GM19324 (cell line): Measurements from ENCODE around the gene RALGAPA1.
"Not testable (repeated sequence)": the region's sequence is repeated elsewhere in the genome, so short reads cannot be mapped to it uniquely, and the experiment has no call there.

Experiments
- ATAC-seq: cut with Tn5 transposase; IDR thresholded peaks from one replicate; pipeline ENCODE4 v1.9.1; 2021; ENCODE audit warnings: mild to moderate bottlenecking, moderate library complexity; ENCODE audit not compliant: unreplicated experiment, low FRiP score

Gene RALGAPA1

DNA sequence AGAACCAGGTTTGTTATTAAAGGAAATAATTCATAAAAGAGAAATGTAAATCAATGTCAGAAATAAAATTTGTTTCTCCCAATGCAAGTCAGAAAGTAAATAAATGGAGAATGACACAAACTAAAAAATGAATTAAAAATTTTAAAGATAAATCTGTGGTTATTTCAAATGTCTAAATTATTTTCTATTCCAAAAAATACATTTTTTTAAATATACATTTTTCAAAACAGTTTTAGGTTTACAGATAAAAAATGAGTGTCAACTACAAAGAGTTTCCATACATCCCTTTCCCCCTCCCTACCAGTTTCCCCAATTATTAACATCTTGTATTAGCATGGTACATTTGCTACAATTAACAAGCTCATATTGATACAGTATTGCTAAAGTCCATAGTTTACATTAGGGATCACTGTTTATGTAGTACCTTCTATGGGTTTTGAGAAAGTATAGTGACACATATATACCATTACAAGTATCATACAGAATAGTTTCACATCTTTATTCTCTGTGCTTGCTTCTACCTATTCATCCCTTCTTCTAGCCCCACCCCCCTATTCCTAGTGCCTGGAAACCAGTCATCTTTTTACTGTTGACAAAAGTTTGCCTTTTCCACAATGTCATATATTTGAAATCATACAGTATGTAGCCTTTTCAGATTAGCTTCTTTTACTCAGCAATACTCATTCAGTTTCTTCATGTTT lies 104.2 kb downstream of the RALGAPA1 start:
- no peak for ATAC-seq

DNA sequence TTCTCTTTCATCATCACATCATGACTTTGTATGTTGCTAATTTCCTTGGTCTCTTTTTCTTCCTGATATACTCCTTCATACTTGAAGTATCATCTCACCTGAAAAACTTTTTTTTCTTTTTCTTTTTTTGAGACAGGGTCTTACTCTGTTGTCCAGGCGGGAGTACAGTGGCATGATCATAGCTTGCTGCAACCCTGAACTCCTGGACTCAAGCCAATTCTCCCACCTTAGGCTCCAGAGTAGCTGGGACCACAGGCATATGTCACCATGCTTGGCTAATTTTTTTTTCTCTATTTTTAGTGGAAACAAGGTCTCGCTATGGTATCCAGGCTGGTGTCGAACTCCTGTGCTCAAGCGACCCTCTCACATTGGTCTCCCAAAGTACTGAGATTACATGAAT lies 107.6 kb downstream of the RALGAPA1 start:
- ATAC-seq = no peak

DNA sequence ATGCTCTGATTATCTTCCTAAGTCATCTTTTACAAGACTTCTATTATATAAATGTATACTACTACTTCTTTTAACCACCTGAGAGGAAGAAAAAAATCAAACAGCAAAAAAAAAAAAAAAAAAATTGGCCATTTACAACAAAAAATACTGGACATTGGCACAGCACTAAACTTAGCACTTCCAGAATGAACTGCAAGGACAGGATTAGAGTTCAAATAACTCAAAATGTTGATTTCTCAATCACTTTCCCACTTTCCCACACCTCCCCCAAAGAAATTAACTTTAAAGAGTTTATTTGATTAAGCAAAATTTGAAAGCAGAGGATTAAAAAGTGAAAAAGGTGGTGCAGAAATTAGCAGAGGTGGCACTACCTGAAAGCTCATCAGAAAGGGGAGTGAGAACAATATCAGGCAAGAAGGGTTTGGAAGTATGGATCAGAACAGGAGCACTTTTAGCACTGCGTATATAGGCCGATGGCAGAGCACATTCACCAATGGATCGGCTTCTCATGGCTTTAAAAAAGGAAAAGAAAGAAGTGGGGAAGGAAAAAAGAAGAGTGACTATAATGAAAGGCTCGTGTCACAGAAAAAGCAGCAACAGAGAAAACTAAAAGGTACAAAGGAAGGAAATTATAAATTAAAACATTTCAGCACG lies 109.2 kb downstream of the RALGAPA1 start:
- ATAC-seq = no peak

DNA sequence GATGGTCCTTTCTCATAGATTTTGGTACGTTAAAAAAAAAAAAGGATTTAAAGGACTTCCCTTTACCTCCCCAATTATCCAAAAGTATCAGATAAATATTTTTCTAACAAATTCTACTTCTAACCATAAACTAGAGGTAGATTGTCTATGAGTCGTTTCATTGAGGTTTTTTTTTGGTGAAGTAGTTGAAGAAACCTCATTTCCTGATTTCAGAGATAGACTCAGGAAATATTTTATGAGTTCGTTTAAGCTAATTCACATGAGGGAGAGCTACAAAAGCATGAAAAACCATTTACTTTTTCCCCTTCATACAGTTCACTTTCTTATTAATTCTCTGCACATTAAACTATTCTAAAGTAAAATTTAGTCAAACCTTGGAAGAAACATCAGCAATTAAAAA lies 112.5 kb downstream of the RALGAPA1 start:
- ATAC-seq = no peak

DNA sequence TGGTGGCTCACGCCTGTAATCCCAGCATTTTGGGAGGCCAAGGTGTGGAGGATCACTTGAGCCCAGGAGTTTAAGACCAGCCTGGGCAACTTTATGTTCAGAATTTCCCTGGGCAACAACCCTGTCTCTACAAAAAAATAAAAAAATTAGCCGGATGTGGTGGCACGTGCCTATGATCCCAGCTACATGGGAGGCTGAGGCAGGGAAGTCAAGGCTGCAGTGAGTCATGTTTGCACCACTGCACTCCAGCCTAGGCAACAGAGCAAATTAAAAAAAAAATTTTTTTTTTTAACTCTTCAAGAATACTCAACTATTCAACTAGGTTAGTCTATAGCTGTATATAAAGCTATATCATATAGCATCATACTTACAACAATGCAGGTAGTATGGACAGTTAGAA lies 113.0 kb downstream of the RALGAPA1 start:
- ATAC-seq = no peak

DNA sequence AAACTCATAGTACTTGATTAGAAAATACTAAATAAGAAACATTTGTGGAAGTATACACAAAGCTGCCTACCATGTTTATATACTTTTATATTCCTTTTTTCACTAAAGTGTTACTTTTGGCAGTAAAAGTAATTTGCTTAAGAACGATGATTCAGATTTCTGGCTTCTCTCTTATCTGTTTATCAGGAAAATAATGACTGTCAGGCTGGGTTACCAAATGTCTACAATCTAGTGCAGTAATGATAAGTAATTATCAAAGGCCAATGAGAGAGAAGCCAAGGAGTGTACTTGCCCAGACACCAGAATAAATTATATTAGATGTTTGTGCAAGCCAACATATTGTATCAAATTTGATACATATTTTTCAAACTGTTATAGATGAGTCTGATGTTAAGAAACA lies 113.4 kb downstream of the RALGAPA1 start:
- no peak for ATAC-seq

DNA sequence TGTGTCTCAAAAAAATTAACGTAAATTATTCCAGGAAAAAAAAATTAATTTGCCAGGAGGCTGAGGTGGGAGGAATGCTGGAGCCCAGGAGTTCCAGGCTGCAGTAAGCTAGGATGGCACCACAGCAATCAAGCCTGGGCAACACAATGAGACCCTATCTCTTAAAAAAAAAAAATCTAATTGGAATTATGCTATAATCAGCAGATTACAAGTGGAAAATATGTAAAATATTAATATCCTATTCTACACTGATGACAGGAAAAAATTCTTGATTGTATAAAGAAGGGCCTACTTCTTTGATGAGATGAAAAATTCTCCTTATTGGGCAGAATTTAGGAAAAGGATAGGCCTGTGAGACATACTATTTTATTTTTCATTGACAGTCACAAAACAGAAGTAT lies 114.0 kb downstream of the RALGAPA1 start:
- ATAC-seq = no peak

DNA sequence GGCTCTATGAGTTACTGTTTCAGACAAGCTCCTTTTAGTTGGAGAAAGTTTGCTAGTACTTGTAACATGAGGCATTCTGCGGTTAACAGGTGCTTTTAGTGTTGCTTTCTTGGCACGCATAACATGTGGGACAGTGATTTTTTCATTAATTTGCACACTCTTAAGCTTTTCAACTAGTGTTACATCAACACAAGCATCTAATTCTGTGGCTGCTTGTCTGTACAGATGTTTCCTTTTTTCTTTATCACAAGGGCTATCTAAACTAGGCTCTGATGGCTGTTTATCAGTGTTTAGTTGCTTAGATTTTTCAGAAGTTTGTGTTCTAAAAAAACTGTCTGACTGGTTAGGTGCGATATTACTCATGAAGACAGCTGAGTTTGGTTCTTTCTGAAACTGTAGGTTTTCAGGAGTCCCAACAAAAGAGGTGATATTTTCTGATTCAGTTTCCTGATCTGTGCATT lies 120.1 kb downstream of the RALGAPA1 start:
- no peak for ATAC-seq

DNA sequence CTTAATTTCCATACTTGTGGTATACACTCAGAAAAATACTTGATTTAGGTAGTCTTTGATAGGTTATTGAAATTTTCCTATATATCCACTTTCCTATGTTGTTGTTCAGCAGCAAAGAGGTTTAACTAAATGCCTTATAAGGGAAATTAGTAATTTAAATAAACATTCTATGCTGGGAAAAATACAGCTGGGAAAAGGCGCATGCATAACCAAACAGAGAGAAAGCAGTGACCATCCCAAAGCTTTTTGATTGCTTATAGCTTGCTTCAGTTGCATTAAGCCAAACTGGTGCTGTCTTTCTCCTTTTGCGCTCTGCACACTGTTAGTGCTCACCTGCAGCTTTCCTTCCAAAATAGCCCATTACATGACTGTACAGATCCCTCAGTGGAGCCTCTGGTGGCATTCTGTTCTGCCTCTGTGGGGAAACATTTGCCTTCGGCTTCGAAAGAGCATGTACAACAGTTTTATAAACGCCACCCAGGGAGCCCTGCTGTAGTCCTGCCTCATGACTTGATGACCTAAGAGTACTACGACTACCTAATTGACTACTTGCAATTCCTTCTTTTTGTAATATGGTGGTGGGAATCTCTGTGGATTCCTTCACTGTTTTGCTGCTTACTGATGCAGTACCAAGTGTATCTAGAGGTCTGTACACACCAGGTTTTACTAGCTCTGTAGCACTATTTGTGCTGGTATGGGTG lies 120.8 kb downstream of the RALGAPA1 start:
- no peak for ATAC-seq

DNA sequence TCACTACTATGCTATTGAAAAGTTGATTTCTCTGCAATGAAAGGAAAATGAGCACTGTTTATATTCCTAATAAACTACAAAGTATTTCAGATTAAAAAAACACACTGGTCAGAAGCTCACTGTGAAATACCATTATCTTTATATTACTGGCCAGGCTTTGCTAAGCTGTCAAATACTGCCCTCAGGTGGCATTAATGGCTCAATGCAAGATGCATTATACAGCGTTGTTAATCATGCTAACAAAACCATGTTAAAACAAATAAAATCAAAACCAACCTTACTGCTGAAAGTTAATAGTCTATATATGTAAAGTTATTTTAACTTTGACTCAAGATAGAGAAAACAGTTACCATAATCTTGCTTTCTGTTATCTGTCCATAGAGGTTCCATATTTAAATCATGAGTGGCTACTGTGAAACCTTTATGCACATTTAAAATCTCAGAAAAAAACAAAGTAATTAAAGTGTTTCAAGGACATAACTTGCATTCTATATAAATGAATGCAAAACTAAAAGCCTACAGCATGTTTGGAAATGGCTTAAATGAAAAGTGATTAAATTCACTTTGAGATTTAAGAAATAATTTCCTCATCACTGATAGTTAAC lies 121.7 kb downstream of the RALGAPA1 start:
- no peak for ATAC-seq

DNA sequence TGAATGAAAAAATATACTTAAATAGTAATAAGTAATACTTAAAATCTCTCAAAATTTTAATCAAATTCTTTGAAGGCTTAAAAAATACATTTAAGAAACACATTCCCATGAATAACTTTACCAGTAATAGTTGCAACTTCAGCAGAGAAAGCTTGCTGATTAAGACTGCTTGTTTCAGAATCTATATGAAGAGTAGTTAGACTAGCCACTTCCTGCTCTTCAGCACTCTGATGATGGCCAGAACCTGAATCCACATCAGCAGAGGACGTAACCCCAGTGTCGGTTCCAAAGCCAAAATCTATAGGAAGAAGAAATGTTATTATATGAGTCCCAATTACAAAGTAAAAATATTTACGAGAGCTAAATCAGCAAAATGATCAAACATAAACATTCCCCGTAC lies 125.4 kb downstream of the RALGAPA1 start:
- ATAC-seq = not testable (repeated sequence)

DNA sequence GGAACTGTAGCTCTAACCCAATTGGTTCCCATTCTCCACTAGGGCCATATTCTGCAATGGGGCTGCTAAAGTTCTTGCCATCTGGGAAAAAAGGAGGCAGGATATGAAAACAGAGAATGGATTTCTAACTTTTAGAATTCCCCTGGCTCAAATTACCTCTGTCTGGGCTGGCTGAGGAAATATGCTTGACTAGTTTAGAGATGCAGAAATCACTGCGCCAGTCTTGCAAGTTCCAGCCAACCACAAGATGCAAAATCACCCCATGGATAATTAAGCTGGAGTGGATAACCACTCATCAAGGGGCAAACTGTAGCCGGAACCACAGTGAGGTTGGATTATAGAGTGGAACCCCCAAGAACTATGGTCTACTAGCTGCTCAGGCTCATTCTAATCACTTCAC lies 126.3 kb downstream of the RALGAPA1 start:
- ATAC-seq = no peak

DNA sequence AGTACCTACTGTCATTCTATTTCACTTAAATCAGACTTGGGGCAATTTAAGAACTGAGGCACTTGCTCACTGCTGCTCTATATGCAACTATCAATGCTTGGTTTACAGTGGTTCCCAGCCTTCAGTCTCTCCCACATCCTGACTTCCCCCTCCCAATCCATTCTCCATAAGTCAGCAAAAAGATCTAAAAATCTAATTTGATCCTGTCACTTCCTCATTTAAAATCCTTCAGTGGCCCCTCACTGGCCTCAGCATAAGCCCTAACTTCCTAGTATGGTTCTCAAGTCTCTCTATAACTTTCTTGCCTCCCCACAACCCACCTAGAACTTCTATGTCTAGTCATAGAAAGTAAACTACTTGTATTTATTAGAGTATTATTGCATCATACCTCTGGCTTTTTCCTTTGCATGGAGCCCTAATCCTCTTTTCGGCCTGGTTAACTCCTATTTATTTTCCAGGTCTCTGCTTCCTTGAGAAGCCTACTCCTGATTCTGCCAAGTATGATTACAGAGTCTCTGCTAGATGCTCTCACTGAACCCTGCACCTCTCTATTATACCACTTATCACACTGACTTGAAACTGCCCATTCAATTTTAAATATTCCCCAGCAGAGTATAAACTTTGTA lies 130.6 kb downstream of the RALGAPA1 start:
- ATAC-seq = no peak

DNA sequence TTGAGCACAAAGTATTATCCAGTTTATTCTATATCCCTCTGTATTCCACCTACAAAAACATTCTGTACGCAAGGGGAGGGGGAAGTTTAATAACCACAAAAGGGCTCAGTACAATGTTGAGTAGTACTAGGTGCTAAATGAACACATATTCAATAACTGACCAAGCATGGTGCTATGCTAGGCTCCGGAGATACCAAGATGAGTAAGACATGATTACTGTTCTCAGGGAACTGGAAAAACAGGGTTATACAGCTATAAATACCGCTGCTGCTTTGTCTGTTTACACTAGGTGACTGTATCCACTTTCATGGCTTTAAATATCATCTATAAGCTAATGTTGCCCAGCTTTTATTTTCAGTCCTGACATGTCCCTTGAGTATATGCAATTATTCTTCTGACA lies 139.3 kb downstream of the RALGAPA1 start:
- no peak for ATAC-seq

DNA sequence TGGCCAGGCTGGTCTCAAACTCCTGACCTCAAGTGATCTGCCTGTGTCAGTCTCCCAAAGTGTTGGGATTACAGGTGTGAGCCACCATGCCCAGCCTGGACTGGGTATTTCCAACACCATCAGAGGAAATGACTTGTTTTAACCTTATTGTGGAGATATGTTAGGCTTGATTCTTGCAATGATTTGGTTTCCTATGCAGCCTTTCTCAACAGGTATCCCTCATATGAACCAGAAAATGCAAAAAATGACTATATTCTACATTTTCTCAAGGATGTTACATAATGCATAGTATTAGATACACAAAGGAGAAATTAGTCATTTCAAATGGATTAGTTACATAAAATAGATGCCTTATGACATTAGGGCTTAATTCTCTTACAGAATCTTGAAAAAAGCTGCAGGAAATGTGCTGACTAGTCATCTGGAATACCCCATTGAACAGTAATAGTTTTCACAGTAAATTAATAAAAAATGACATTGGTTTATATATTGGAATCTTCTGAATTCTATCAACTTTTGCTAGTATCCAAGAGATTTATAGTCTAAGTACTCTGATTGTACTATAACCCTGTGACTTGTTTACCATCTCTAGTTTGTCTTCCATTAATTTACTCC lies 142.6 kb downstream of the RALGAPA1 start:
- ATAC-seq = no peak

DNA sequence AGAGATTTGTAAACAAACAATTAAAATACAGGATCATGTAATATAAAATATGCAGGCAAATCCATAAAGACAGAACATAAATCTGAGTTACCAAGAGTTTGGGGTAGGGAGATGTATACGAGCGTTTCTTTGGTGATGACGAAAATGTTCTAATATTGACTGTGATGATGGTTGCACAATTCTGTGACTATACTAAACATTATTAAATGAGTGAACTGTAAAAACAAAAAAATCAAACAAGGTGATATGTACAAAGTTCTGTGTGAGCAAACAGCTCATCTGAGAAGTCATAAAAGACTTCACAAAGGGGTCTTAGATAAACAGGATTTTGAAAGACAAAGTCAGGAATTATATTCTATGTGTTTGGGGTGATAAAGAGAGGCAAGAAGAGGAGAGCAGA lies 147.2 kb downstream of the RALGAPA1 start:
- ATAC-seq = no peak

DNA sequence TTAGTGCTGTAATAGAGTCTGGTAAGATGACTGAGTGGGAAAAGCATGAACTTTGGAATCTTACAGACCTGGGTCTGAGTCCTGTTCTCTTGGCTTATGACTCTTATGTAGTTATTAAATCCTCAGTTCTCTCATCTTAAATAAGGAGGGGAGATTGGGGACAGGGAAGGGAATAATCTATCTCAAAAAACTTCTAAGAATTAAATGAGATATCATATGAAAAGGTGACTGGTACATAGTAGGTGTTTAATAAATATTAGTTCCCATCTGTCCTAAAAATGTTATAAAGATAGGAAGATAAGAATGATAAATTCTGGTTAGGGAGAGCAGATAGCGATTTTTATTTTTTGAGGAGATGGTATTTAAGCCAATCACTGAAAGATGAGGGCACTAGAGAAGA lies 156.1 kb downstream of the RALGAPA1 start:
- no peak for ATAC-seq

DNA sequence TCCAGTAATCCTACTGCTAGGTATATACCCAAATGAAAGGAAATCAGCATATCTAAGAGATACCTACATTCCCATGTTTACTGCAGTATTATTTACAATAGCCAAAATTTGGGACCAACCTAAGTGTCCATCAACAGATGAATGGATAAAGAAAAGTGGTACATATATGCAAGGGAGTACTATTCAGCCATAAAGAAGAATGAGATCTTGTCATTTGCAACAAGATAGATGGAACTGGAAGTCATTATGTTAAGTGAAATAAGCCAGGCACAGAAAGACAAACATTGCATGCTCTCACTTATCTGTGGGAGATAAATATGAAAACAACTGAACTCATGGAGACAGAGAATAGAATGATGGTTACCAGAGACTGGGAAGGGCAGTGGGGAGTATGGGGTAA lies 165.6 kb downstream of the RALGAPA1 start:
- ATAC-seq = no peak

DNA sequence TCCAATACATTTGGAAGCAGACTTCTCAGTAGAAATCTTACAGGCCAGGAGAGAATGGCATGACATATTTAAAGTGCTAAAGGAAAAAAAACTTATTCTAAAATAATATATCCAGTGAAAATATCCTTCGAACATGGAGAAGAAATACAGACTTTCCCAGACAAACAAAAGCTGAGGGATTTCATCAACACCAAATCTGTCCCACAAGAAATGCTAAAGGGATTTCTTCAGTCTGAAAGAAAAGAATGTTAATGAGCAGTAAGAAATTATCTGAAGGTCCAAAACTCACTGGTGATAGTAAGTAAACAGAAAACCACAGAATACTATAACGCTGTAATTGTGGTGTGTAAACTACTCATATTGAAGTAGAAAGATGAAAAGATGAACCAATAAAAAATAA lies 171.2 kb downstream of the RALGAPA1 start:
- no peak for ATAC-seq

DNA sequence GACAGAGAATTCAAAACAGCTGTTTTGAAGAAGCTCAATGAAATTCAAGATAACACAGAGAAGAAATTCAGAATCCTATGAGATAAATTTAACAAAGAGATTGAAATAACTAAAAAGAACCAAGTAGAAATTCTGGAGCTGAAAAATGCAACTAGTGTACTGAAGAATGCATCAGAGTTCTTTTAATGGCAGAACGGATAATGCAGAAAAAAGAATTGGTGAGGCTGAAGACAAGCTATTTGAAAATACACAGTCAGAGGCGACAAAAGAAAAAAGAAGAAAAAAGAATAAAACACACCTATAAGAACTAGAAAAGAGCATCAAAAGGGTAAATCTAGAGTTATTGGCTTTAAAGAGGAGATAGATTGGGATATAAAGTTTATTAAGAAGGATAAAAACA lies 171.8 kb downstream of the RALGAPA1 start:
- ATAC-seq = no peak
